Stimulated activated CD8-positive, alpha-beta memory T cell treated with anti-CD3 and anti-CD28 coated beads, Interleukin-12 subunit alpha, Interleukin-12 subunit beta, amount 100 ng/mL, for 1 hour (primary cell): ENCODE data around the gene STRIT1.
"Not testable (repeated sequence)": the region's sequence is repeated elsewhere in the genome, so short reads cannot be mapped to it uniquely, and the experiment has no call there.

Source experiments
- DNase-seq: peaks from one replicate; pipeline ENCODE4 v3.0.0-alpha.2; 2020; ENCODE audit warnings: low read depth

STRIT1 gene

DNA sequence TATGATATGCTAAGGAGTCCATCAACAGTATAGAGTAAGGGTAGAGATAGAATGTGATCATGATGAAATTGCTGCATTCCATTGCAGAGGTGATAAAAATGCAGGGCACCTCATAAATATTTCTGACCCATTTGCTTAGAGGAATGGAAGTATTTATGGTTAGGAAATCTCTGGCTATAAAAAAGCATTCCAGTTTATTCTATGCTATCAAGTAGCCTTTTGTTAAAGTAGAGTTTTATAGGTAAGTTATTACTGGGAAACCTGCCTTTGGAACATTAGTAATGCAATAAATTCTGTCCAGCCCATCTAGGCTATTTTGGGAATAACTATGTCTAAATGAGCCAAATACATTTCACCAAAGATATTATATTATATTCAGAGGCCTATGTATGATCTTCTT is 19.8 kb upstream of the STRIT1 start:
- no peak for DNase-seq

DNA sequence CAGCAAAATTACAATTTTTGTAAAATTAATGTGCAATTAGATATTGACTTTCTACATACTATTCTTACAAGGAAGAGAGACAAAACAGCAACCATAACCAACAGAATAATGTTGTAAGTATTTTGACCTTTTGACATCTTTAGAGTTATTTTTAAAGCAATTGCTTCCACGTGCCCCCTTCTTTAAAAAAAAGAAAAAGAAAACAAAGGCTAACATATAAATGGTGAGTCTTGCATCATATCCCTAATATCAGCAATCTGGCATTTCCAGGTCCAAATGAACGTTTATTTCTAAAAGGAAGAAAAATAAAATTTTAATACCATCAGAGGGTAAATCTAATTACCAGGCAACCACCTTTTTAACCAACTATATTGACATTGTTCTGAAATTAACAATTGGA is 19.3 kb upstream of the STRIT1 start:
- DNase-seq = no peak

DNA sequence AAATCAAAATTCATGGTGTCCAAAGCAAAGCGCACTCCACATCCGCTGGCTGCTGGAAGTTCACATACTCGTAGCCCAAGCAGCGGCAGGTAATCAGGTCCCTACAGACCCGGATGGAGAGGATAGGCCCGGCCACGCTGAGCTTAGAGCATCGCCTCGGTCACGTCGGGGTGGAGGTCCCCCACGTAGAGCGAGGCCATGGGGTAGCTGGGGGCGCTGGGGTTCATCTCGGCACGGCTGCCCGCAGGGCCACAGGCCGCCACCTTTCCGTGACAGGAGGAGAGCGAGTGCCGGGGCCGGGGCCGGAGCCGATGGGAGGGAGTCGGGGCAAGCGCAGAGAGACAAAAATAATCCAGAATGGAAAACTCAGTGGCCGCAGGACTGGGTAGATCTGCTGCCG is 16.1 kb upstream of the STRIT1 start:
- no peak for DNase-seq

DNA sequence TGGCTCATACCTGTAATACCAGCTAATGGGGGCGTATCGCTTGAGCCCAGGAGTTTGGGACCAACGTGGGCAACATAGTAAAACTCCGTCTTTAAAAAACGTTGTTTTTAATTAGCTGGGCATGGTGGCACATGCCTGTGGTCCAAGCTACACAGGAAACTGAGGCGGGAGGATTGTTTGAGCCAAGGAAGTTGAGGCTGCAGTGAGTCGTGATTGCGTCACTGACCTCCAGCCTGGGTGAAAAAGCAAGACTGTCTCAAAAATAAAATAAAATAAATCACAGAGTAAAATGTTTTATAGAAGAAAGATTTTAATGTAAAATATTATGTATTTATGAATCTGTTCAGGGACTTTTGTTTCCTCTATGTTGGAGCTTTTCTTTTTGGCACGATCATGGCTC is 15.3 kb upstream of the STRIT1 start:
- no peak for DNase-seq

DNA sequence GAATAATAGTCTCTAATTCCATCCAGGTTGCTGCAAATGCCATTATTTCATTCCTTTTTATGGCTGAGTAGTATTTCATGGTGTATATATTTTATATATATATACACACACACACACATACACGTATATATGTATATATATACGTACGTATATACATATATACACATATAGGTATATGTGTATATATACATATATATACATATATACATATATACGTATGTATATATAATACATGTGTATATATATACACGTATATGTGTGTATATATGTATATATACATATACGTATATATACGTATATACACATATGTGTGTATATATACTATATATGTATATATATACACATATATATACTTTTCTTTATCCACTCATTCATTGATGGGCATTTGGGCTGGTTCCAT is 13.7 kb upstream of the STRIT1 start:
- DNase-seq = no peak

DNA sequence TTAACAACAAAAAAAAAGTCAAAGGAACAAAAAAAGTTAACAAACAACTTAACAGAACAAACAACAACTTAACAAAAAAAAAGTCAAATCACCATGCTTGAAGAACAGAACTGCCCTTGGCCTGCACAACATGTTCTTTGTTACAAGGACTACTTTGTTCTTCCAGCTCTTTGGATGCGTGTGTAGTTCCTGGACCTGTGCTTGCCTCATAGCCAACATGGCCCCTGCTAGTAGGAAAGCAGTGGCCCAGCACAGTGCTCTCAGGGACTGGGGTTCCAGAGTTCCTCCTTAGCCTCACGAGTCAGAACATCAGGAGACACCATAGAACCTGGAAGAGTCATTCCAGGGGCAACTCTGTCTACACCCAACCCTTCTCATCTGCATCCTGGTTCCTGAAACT is 10.9 kb upstream of the STRIT1 start:
- no peak for DNase-seq

DNA sequence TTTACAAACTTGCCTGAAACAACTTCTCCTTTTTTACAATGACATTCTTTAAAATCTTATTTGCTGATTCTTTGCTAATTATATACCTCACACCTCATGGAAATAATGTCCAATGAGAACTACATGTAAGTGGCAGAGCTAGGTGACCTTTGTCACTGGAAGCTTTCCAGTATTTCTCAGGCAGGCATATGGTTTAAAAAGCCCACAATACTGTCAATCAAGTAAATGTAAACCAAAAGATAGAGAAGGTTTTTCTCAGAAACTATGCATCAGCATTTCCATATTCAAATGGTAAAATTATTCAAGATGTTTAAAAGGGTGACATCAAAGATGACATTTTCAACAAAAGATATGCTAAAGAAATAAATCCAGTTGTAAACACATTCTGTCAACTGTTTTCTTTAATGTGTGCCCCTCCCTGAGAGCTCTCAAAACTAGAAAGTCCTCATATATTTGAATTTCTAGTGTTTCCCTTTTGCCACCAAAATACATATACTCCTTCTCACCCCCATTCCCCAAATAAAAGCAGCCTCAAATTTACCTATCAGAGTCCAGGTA is 10.1 kb upstream of the STRIT1 start:
- DNase-seq = no peak

DNA sequence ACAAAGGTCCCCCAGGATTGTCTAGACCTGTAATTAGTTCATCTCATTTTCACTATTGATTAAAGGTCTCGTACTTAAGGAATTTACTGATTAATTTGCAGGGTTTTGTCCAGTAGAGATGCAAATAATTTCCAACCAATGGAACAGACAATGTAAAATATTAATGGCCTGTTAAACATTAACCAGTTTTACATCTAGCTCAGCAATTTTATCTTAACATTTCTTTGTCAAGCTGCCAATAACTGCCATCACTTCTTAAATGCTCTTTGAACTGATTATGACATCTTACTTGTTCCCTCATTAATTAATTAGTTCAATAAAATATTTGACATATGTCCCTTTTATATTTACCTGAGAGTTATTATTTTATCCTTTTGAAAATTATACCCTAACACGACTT is 9.4 kb upstream of the STRIT1 start:
- no peak for DNase-seq

DNA sequence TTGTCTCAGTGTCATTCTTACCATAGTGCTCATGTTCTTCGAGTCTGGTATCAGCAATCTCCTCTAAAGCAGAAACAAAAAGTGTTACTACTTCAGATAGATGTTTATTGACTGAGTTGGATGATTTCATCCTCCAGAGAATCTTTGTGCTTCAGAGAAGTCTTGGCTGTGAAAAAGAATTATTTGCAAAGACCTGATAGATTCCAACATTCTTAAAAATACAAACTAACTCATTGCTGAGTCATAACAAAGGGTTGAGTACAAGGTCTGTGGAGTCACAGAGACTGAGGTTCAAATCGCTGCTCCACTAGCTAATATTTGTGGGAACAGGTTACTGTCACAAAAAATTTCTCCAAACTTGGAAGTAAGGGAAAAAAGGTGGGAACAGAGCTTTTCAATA is 9.0 kb upstream of the STRIT1 start:
- no peak for DNase-seq

DNA sequence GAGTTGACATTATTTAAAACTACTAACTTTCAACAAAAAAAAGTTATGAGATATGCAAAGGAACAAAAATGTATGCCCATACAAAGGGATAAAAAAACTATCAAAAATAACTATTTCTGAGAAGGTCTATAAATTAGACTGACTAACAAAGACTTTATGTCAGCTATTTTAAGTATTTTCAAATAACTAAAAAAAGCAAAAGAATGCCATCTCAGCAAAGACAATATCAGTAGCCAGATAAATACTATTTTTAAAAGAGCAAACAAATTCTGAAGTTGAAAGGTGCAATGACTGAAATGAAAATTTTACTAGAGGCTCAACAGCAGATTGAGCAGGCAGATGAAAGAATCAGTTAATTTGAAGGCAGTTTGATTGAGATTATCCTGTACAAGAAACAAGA is 3.6 kb upstream of the STRIT1 start:
- no peak for DNase-seq

DNA sequence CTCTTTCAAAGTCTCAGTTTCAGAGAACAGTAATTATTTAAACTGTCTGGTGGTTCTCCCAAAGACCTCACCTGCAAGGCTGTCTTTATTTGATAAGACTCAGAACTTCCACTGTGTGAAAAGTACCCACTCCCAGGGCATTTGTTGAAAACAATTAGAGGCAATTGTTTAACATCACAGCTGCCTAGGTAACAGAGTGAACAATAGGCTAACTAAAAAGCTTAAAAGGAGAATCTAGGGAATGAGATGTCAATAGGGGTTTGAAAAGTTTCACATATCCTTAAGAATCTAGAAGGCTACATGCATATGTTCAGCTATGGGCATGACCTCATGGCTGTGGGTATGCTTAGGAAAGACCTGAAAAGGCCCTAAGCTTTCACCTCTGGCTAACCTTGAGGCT is 2.9 kb upstream of the STRIT1 start:
- DNase-seq = no peak

DNA sequence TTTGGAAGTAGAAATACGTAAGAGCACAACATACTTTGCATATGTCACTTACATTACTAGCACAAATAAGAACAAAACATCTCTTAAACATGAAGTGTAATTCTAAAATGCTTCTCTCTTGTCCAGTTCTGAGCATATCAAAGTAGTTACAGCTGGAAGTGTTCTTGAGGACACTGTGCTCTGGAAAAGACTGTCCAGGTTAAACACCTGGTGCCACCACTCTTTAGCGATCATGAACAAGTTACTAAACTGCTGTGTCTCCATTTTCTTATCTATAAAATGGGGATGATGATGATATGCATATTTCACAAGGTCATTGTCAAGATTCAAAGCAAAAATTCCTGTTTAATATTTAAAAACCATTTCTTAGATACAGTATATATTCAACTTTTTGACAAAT is 790 bp downstream of the STRIT1 start:
- no peak for DNase-seq

DNA sequence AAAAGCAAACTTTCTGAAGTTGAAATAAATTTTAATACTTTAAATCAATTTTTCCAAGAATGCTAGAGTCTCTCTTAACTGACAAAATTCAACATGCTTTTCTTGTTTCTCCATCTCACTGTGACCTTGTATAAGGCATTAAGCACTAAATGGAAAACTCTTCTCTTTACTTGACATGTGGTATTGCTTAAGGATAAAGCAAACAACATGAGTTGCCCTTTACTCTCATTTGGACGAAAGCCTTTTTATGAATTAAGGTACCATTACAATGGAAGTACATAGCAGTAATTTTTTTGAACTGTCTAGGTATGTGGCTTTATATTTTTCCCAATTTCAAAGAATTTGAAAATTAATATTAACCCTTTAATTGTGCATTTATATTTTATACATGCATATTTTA is 1.4 kb downstream of the STRIT1 start:
- DNase-seq = no peak

DNA sequence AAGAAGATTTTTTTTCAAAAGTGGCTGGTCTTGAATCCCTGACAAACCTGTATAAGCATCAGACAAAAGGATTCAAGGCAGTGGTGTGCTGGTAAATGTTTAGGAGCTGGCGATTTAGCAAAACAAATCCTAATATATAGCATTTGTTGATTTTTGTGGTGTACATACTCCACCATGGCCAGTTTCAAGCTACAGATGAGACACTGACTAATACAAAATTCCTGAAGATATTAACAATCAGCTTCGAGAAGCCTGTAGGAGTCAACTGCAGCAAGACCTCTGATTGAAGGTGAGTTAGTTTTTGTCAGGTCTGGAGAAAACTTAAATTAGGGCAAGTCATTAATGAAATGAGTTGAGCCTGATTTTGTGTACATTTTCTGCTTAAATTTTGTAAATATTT is 6.7 kb downstream of the STRIT1 start:
- no peak for DNase-seq

DNA sequence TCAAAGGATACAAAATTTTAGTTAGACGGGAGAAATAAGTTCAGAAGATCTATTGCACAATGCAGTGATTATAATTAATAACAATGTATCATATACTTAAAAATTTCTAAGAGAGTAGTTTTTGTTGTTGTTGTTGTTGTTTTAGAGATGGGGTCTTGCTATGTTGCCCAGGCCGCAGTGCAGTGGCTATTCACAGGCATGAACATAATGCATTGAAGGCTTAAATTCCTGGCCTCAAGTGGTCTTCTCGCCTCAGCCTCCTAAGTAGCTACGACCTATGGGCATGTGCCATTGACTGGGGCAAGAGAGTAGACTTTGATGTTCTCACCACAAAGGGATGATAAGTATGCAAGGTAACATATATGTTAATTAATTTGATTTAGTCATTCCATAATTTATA is 7.5 kb downstream of the STRIT1 start:
- no peak for DNase-seq

DNA sequence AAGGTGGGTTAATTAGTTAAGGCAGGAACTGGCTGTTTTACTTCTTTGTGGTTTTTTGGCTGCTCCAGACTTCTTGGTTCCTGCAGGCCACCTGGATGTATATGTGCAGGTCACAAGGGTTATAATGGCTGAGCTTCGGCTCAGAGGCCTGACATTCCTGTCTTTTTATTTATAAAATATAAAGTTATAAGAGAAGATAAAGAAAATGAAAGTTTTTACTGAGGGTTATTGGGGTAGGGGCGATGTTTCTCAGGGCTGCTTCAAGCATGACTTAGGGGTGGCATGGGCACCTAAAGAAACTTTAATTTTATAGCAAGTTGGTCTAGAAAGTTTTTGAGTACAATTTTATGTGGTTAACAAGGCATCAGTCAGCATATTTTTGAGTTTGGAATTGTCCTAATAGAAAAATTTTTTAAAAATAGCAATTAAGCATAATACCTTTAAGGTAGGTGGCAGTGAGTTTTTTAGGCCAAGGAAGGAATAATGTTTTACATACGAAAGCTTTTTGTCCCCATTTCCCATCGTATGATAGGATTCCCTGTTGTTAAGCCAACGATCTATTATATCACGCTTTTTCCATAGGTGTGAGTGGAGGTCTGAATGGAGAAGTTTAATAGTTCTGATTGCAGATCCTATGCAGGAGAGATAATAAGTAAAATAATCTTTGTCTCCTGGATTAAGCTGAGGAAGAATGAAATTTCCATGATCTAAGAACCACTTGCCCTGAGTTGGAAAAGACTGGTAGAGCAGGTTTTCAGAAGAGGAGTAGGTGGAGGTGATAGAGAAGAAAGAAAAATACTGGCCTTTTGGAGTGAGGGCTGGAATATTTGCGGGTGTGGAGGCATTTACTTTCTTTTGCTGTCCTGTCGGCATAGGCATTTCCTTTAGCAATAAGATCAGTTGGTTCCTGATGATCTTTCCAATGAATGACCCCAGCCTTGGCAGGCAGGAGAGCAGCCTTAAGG is 10.1 kb downstream of the STRIT1 start:
- no peak for DNase-seq

DNA sequence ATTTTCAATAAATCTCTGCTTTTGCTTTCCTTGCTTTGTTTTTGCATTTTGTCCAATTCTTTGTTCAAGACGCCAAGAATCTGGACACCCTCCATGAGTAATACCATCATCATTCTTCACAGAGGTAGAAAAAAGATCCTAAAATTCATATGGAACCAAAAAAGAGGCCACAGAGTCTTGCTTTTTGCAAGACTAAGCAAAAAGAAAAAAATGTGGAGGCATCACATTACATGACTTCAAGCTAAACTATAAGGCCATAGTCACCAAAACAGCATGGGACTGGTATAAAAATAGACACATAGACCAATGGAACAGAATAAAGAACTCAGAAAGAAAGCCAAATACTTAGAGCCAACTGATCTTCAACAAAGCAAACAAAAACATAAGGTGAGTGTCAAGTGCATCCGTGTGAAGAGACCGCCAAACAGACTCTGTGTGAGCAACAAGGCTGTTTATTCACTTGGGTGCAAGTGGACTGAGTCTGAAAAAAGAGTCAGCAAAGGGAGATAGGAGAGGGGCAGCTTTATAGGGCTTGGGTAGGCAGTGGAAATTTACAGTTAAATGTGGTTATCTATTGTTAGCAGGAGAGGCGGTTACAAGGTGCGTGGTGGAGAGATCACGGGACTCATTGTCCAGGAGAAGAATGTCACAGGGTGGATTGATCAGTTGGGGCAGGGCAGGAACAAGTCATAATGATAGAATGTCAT is 10.9 kb downstream of the STRIT1 start:
- no peak for DNase-seq

DNA sequence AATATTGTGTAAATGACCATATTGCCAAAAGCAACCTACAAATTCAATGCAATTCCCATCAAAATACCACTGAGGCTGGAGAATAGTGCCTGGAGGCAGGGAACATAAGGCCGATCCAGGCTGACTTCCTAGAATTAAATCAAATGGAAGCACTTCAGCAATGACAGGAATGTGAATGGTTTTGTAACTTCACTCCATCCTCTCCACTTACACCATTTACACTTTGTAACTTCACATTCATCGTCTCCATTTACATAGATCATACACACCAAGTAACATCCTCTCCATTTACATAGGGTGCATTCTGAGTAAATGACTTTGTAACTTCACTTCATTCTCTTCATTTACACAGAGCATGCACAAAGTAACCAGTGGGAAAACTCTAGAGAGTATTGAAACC is 11.6 kb downstream of the STRIT1 start:
- no peak for DNase-seq

DNA sequence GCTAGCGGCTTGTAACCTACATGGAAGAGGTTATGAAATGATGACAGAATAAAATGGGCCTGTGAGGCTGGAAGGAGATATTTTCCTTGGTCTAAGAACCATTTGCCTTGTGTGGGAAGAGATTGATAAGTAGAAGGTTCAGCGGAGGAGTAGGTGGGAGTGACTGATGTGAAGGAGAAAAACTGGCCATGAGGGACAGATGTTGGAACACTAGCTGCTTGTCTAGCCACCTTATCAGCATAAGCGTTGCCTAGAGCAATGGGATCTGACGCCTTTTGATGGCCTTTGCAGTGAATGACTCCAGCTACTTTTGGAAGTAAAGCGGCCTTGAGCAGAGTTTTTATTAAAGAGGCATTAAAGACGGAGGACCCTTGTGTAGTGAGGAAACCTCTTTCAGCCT is 17.4 kb downstream of the STRIT1 start:
- DNase-seq = not testable (repeated sequence)

DNA sequence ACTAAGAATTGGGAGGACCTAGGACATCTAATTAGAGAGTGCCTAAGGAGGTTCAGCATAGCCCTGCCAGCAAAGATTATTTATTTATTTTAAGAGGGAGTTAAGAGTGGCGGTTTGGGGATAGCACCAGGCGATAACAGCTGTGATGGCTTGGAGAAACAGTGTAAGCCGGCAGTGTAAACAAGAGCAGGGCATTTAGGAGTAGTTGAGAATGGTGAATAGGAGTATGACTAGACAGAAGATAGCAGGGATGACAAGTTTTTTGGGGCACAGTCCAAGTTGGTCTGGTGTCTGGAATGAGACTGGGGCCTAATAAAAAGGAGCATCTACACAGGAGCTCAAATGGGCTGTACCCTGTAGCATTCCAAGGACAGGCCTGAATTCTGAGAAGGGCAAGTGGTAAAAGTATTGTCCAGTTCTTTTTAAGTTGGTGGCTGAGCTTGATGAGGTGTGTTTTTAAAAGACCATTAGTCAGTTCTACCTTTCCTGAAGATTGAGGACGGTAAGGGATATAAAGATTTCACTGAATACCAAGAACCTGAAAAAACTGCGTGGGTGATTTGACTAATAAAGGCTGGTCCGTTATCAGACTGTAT is 18.2 kb downstream of the STRIT1 start:
- not testable (repeated sequence) for DNase-seq

DNA sequence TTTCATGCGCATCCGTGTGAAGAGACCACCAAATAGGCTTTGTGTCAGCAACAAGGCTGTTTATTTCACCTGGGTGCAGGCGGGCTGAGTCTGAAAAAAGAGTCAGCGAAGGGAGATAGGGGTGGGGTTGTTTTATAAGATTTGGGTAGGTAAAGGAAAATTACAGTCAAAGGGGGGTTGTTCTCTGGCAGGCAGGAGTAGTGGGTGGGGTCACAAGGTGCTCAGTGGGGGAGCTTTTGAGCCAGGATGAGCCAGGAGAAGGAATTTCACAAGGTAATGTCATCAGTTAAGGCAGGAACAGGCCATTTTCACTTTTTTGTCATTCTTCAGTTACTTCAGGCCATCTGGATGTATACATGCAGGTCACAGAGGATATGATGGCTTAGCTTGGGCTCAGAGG is 19.0 kb downstream of the STRIT1 start:
- not testable (repeated sequence) for DNase-seq

DNA sequence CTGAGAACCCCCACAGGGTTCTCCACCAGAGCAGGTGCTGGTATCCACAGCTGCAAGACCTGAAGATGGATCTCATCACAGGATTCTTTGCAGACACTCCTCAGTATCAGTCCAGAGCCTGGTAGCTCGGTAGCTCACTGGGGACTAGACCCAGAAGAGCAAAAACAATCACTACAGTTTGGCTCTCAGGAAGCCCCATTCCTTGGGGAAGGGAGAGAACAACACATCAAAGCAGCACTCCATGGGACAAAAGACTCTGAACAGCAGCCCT is 22.2 kb downstream of the STRIT1 start:
- DNase-seq = no peak
